Thoracic aorta (tissue), 2 donors: ENCODE results near the gene EMP2. TPM values are rescaled to one million over a fixed set of nuclear protein-coding genes. Genes with fewer than 3 reads are reported as not detected.

Experiments
- ATAC-seq: fragments of 150-250 bp; one replicate; pipeline ENCODE4 v1.8.0; 2017; ENCODE audit warnings: low read depth; ENCODE audit not compliant: insufficient number of reproducible peaks, low FRiP score
- DNase-seq: peaks from one replicate; pipeline ENCODE4 v3.0.0-alpha.2; 2020; ENCODE audit warnings: low spot score
- H3K27ac ChIP-seq, 2 donors: fragments of 200-600 bp; sonication (generic); 1 replicate in 1 of 2; 2 replicates in 1 of 2; pipeline ENCODE4 v1.5.1; 2016; ENCODE audit warnings: mild to moderate bottlenecking in 2 of 2, moderate library complexity in 2 of 2
- H3K27me3 ChIP-seq: fragments of 200-600 bp; sonication (generic); replicated peaks from 2 replicates; pipeline ENCODE4 v1.6.0; 2016; ENCODE audit warnings: mild to moderate bottlenecking; ENCODE audit not compliant: insufficient read depth
- H3K36me3 ChIP-seq: fragments of 200-600 bp; sonication (generic); one replicate; pipeline ENCODE4 v1.5.1; 2016
- H3K4me1 ChIP-seq, 2 donors: fragments of 200-600 bp; sonication (generic); 1 replicate in 1 of 2; 2 replicates in 1 of 2; pipeline versions ENCODE4 v1.5.1 to v1.6.0; 2016; ENCODE audit warnings: low read depth in 2 of 2, mild to moderate bottlenecking in 1 of 2; ENCODE audit not compliant: control insufficient read depth in 1 of 2
- H3K4me3 ChIP-seq: fragments of 200-600 bp; sonication (generic); 2 replicates; pipeline ENCODE4 v1.5.1; 2016; ENCODE audit warnings: mild to moderate bottlenecking
- H3K9me3 ChIP-seq: fragments of 200-600 bp; sonication (generic); 2 replicates; pipeline ENCODE4 v1.5.1; 2016
- CTCF ChIP-seq: fragments of 200-600 bp; sonication (generic); IDR thresholded peaks from one replicate; pipeline ENCODE4 v1.5.1; 2019; ENCODE audit warnings: antibody characterized with exemption
- total RNA-seq, 2 donors: library from RNA; depleted of rRNA; stranded (reverse); fragments of >200 nt; gene quantifications; one replicate each; pipeline versions ENCODE4 v1.1.0 to v1.2.3, GENCODE V29; 2016

Gene EMP2
- total RNA-seq, 2 donors from 2014 or later = 84.7 to 110 TPM

GRCh38 chr16:10577305-10578202 lies 2.8 kb downstream of the EMP2 start:
- H3K27ac ChIP-seq = peak overlapping the region; percentile 77 to 98
- no peaks in the 10 kb centered on the region for H3K9me3 ChIP-seq
- no peak for DNase-seq
- TF ChIP-seq CTCF = no peak
- no peaks in the 10 kb centered on the region for H3K27me3 ChIP-seq
- peaks cover 31 to 43% of the 10 kb centered on the region in 2 donors for H3K4me1 ChIP-seq
- no peaks in the 10 kb centered on the region for H3K36me3 ChIP-seq
- no peak for ATAC-seq
- H3K4me3 ChIP-seq = peak overlapping the region; percentile 100

- Histone ChIP-seq H3K36me3 (no peaks in the 10 kb centered on the region), H3K27ac (peak overlapping the region; percentile 77 to 98), H3K4me3 (peak overlapping the region; percentile 100), H3K4me1 (peaks cover 31 to 43% of the 10 kb centered on the region in 2 donors), H3K27me3 (no peaks in the 10 kb centered on the region), H3K9me3 (no peaks in the 10 kb centered on the region)
- no peak for TF ChIP-seq CTCF
- ATAC-seq (no peak), DNase-seq (no peak)
These were observed 3.8 kb downstream of the EMP2 start for GRCh38 chr16:10576390-10577304.

GRCh38 chr16:10575506-10576130 lies 4.8 kb downstream of the EMP2 start:
- DNase-seq (no peak), ATAC-seq (no peak)
- no peaks in the 10 kb centered on the region for H3K36me3 ChIP-seq
- peak overlapping the region in 1 of 2 donors; percentile 44 for H3K27ac ChIP-seq
- no peaks in the 10 kb centered on the region for H3K9me3 ChIP-seq
- no peaks in the 10 kb centered on the region for H3K27me3 ChIP-seq
- H3K4me1 ChIP-seq = peaks cover 29 to 43% of the 10 kb centered on the region in 2 donors
- H3K4me3 ChIP-seq = no peak overlapping the region
- TF ChIP-seq CTCF = no peak

GRCh38 chr16:10572611-10573010 lies 7.8 kb downstream of the EMP2 start:
- no peak for ATAC-seq
- no peak overlapping the region for H3K27ac ChIP-seq
- no peak for DNase-seq
- TF ChIP-seq CTCF = no peak
- no peaks in the 10 kb centered on the region for H3K27me3 ChIP-seq
- no peaks in the 10 kb centered on the region for H3K36me3 ChIP-seq
- no peaks in the 10 kb centered on the region for H3K9me3 ChIP-seq
- no peak overlapping the region for H3K4me3 ChIP-seq
- H3K4me1 ChIP-seq = peaks cover 28 to 61% of the 10 kb centered on the region in 2 donors
